Caco-2 (cell line): Measurements from ENCODE around the gene IDNK. TPM values are rescaled to one million over a fixed set of nuclear protein-coding genes. Genes with fewer than 3 reads are reported as not detected.

Experiments
- BruUV-seq: library from RNA; stranded (reverse); fragments of 400-500 nt; replicated peaks from 2 replicates; lab custom pipeline; 2021; lab: Mats Ljungman, UMichigan
- CTCF ChIA-PET: fragments of 300-600 bp; sonication (Branson Sonifier 250); formaldehyde crosslinking; loops from one replicate; lab custom pipeline; 2022; ENCODE audit warnings: antibody characterized with exemption; lab: Charles Lee
- POLR2A ChIA-PET: fragments of 300-600 bp; sonication (Branson Sonifier 250); formaldehyde crosslinking; loops from one replicate; lab custom pipeline; 2022; ENCODE audit warnings: antibody characterized with exemption; lab: Charles Lee
- DNase-seq, 2 experiments: peaks; one replicate each; pipeline versions ENCODE4 v3.0.0 to v3.0.0-alpha.2; 2020 to 2022
- H3K27me3 ChIP-seq: replicated peaks from 2 replicates; pipeline ENCODE4 v1.6.0; 2011; ENCODE audit warnings: low read length; ENCODE audit not compliant: control insufficient read depth, insufficient read depth
- H3K36me3 ChIP-seq: 2 replicates; pipeline ENCODE4 v1.5.1; 2011; ENCODE audit warnings: low read length; ENCODE audit not compliant: control insufficient read depth, insufficient read depth
- H3K4me1 ChIP-seq: fragments of 250-450 bp; sonication (Bioruptor Pico); 2 replicates; pipeline ENCODE4 v1.5.1; 2020; ENCODE audit warnings: mild to moderate bottlenecking
- H3K4me3 ChIP-seq: 2 replicates; pipeline ENCODE4 v1.5.1; 2011; ENCODE audit warnings: low read depth, mild to moderate bottlenecking, control low read depth, low read length
- H3K9me3 ChIP-seq: fragments of 250-450 bp; sonication (Bioruptor Pico); 2 replicates; pipeline ENCODE4 v1.5.1; 2020; ENCODE audit warnings: mild to moderate bottlenecking, moderate library complexity
- H3K27ac Mint-ChIP-seq: one replicate; pipeline ENCODE4 v1.8.0; 2022; ENCODE audit warnings: mixed read lengths; ENCODE audit not compliant: unreplicated experiment
- H3K27me3 Mint-ChIP-seq: one replicate; pipeline ENCODE4 v1.8.0; 2022; ENCODE audit warnings: mixed read lengths; ENCODE audit not compliant: insufficient read depth, unreplicated experiment
- H3K36me3 Mint-ChIP-seq: one replicate; pipeline ENCODE4 v1.8.0; 2022; ENCODE audit warnings: mild to moderate bottlenecking, mixed read lengths; ENCODE audit not compliant: insufficient read depth, unreplicated experiment
- H3K4me1 Mint-ChIP-seq: one replicate; pipeline ENCODE4 v1.8.0; 2022; ENCODE audit warnings: low read depth, mixed read lengths; ENCODE audit not compliant: unreplicated experiment
- H3K4me3 Mint-ChIP-seq: one replicate; pipeline ENCODE4 v1.8.0; 2022; ENCODE audit warnings: mild to moderate bottlenecking, moderate library complexity, mixed read lengths; ENCODE audit not compliant: unreplicated experiment
- H3K9me3 Mint-ChIP-seq: one replicate; pipeline ENCODE4 v1.8.0; 2022; ENCODE audit warnings: mixed read lengths; ENCODE audit not compliant: unreplicated experiment
- CTCF ChIP-seq, 2 experiments: fragments of 200-600 bp in 1 of 2; IDR thresholded peaks; 1 replicate in 1 of 2; 2 replicates in 1 of 2; pipeline versions ENCODE4 v1.5.1 to v1.8.0; 2011 to 2022; ENCODE audit warnings: antibody characterized with exemption in 1 of 2, control low read depth in 1 of 2, inconsistent platforms in 1 of 2, low read depth in 1 of 2, low read length in 1 of 2, mild to moderate bottlenecking in 1 of 2, moderate library complexity in 1 of 2; ENCODE audit not compliant: insufficient read depth in 1 of 2, severe bottlenecking in 1 of 2, unreplicated experiment in 1 of 2
- intact Hi-C: fragments of 100-400 bp; cut with micrococcal nuclease; formaldehyde crosslinking; loops from one replicate; pipeline ENCODE4 v1.10.0; 2022; ENCODE audit not compliant: unreplicated experiment
- total RNA-seq: library from RNA; stranded (reverse); gene quantifications from 2 replicates; pipeline ENCODE4 v1.2.3, GENCODE V29; 2022

Gene IDNK
- total RNA-seq, 1 experiment from 2014 or later: 4.3 TPM

GRCh38 chr9:83583151-83584014 is 39.6 kb upstream of the IDNK start:
- no peaks in the 10 kb centered on the region for H3K36me3 Mint-ChIP-seq
- H3K9me3 ChIP-seq: no peaks in the 10 kb centered on the region
- BruUV-seq: no TSS peak
- no peaks in the 10 kb centered on the region for H3K9me3 Mint-ChIP-seq
- peak; percentile 52 to 75 for TF ChIP-seq CTCF (IDR thresholded peaks at IDR 0.05; ENCODE audit: insufficient read depth in 1 of 2, low read depth in 1 of 2, low read length in 1 of 2, severe bottlenecking in 1 of 2, unreplicated experiment in 1 of 2)
- no peak overlapping the region for H3K4me3 ChIP-seq
- no peaks in the 10 kb centered on the region for H3K4me1 Mint-ChIP-seq
- no peaks in the 10 kb centered on the region for H3K27me3 ChIP-seq
- POLR2A ChIA-PET: no interaction called here
- intact Hi-C loops: loop anchor here (1.0 kb wide), 1 partner anchor 66 kb away; no protein-coding TSS in a partner anchor
- no peaks in the 10 kb centered on the region for H3K36me3 ChIP-seq
- CTCF ChIA-PET: no interaction called here
- H3K4me1 ChIP-seq: no peaks in the 10 kb centered on the region
- no peak overlapping the region for H3K27ac Mint-ChIP-seq
- peak; percentile 53 to 54 for DNase-seq
- H3K4me3 Mint-ChIP-seq: no peak overlapping the region
- H3K27me3 Mint-ChIP-seq: no peaks in the 10 kb centered on the region

GRCh38 chr9:83584995-83585394 is 37.9 kb upstream of the IDNK start:
- CTCF ChIA-PET: no interaction called here
- no peak for TF ChIP-seq CTCF (IDR thresholded peaks at IDR 0.05; ENCODE audit: insufficient read depth in 1 of 2, low read depth in 1 of 2, low read length in 1 of 2, severe bottlenecking in 1 of 2, unreplicated experiment in 1 of 2)
- H3K27ac Mint-ChIP-seq: no peak overlapping the region
- H3K9me3 Mint-ChIP-seq: no peaks in the 10 kb centered on the region
- H3K4me1 Mint-ChIP-seq: no peaks in the 10 kb centered on the region
- no peak for DNase-seq
- H3K27me3 Mint-ChIP-seq: no peaks in the 10 kb centered on the region
- BruUV-seq: no TSS peak
- H3K36me3 Mint-ChIP-seq: no peaks in the 10 kb centered on the region
- POLR2A ChIA-PET: no interaction called here
- Histone ChIP-seq H3K4me1 (no peaks in the 10 kb centered on the region), H3K36me3 (no peaks in the 10 kb centered on the region), H3K9me3 (no peaks in the 10 kb centered on the region), H3K27me3 (no peaks in the 10 kb centered on the region), H3K4me3 (no peak overlapping the region)
- no peak overlapping the region for H3K4me3 Mint-ChIP-seq
- intact Hi-C loops: no loop called here

- TF ChIP-seq CTCF (IDR thresholded peaks at IDR 0.05; ENCODE audit: insufficient read depth in 1 of 2, low read depth in 1 of 2, low read length in 1 of 2, severe bottlenecking in 1 of 2, unreplicated experiment in 1 of 2): no peak
Observed at GRCh38 chr9:83588256-83588655, 34.7 kb upstream of the IDNK start.

More at GRCh38 chr9:83588256-83588655, 34.7 kb upstream of the IDNK start:
- no peak overlapping the region for H3K4me3 Mint-ChIP-seq
- ChIA-PET CTCF (no interaction called here), POLR2A (no interaction called here)
- H3K36me3 Mint-ChIP-seq: no peaks in the 10 kb centered on the region
- intact Hi-C loops: no loop called here
- no peaks in the 10 kb centered on the region for H3K4me1 Mint-ChIP-seq
- no TSS peak for BruUV-seq
- H3K36me3 ChIP-seq: no peaks in the 10 kb centered on the region
- no peaks in the 10 kb centered on the region for H3K27me3 ChIP-seq
- no peak overlapping the region for H3K27ac Mint-ChIP-seq
- H3K9me3 Mint-ChIP-seq: no peaks in the 10 kb centered on the region
- no peaks in the 10 kb centered on the region for H3K4me1 ChIP-seq
- no peak for DNase-seq
- no peaks in the 10 kb centered on the region for H3K9me3 ChIP-seq
- H3K27me3 Mint-ChIP-seq: no peaks in the 10 kb centered on the region
- no peak overlapping the region for H3K4me3 ChIP-seq
